Ishikawa (cell line): ENCODE data around the gene SPTA1.

Experiments used
- CEBPB ChIP-seq: IDR thresholded peaks from 2 replicates; pipeline ENCODE4 v1.6.1; 2012
- CREB1 ChIP-seq: IDR thresholded peaks from 2 replicates; pipeline ENCODE4 v1.6.1; 2012; ENCODE audit warnings: low read depth
- EGR1 ChIP-seq: IDR thresholded peaks from 2 replicates; pipeline ENCODE4 v1.6.1; 2012
- EP300 ChIP-seq: IDR thresholded peaks from 2 replicates; pipeline ENCODE4 v1.6.1; 2012; ENCODE audit warnings: borderline replicate concordance
- FOXM1 ChIP-seq: IDR thresholded peaks from 2 replicates; pipeline ENCODE4 v1.6.1; 2012; ENCODE audit warnings: low read depth, borderline replicate concordance
- MAX ChIP-seq: IDR thresholded peaks from 2 replicates; pipeline ENCODE4 v1.6.1; 2012
- NFIC ChIP-seq: IDR thresholded peaks from 2 replicates; pipeline ENCODE4 v1.6.1; 2012
- RAD21 ChIP-seq: IDR thresholded peaks from 2 replicates; pipeline ENCODE4 v1.6.1; 2012; ENCODE audit warnings: low read depth
- REST ChIP-seq: IDR thresholded peaks from 2 replicates; pipeline ENCODE4 v1.6.1; 2012; ENCODE audit warnings: low read depth, mild to moderate bottlenecking
- TAF1 ChIP-seq: IDR thresholded peaks from 2 replicates; pipeline ENCODE4 v1.6.1; 2012; ENCODE audit warnings: low read depth, mild to moderate bottlenecking
- TCF12 ChIP-seq: IDR thresholded peaks from 2 replicates; pipeline ENCODE4 v1.6.1; 2012; ENCODE audit warnings: low read depth
- TEAD4 ChIP-seq: IDR thresholded peaks from 2 replicates; pipeline ENCODE4 v1.6.1; 2012
- USF1 ChIP-seq: IDR thresholded peaks from 2 replicates; pipeline ENCODE4 v1.6.1; 2012
- YY1 ChIP-seq: IDR thresholded peaks from 2 replicates; pipeline ENCODE4 v1.6.1; 2012; ENCODE audit warnings: low read depth
- ZBTB7A ChIP-seq: IDR thresholded peaks from 2 replicates; pipeline ENCODE4 v1.6.1; 2012; ENCODE audit warnings: low read depth

SPTA1 gene

GRCh38 chr1:158686111-158687009, at the start of gene SPTA1:
TSS of gene SPTA1 (minus strand) at chr1:158686715. CDS start at chr1:158686517, 198 bp downstream.
- TF ChIP-seq CEBPB (no peak), EP300 (no peak), TAF1 (no peak), USF1 (no peak), TEAD4 (no peak)

GRCh38 chr1:158735848-158736247, 49.3 kb upstream of the SPTA1 start:
- no peak for TF ChIP-seq REST

GRCh38 chr1:158732524-158732923, 46.0 kb upstream of the SPTA1 start:
- TF ChIP-seq REST (no peak), CEBPB (no peak), TCF12 (no peak), ZBTB7A (no peak), NFIC (no peak), CREB1 (no peak), TAF1 (no peak), FOXM1 (no peak), TEAD4 (no peak), EGR1 (no peak), EP300 (no peak)

GRCh38 chr1:158731707-158732106, 45.2 kb upstream of the SPTA1 start:
- TF ChIP-seq TCF12 (no peak), EP300 (no peak), TEAD4 (no peak), FOXM1 (no peak), REST (no peak), EGR1 (no peak), TAF1 (no peak), CREB1 (no peak), RAD21 (no peak), NFIC (no peak)

GRCh38 chr1:158730453-158730852, 43.9 kb upstream of the SPTA1 start:
- TF ChIP-seq ZBTB7A = no peak
- no peak for TF ChIP-seq TEAD4
- no peak for TF ChIP-seq NFIC
- no peak for TF ChIP-seq CEBPB
- no peak for TF ChIP-seq CREB1
- TF ChIP-seq TAF1 = no peak
- TF ChIP-seq FOXM1 = no peak
- no peak for TF ChIP-seq USF1
- no peak for TF ChIP-seq REST
- no peak for TF ChIP-seq YY1
- no peak for TF ChIP-seq MAX
